GM18507 (cell line): Measurements from ENCODE around the gene RASSF1.

Experiments used
- DNase-seq: peaks from one replicate; pipeline ENCODE4 v3.0.0; 2011; ENCODE audit warnings: low read depth; ENCODE audit not compliant: insufficient read length; ENCODE audit errors: extremely low spot score
- FAIRE-seq: peaks from 2 replicates; lab custom pipeline; 2011; peaks lifted over from hg19 to GRCh38; lab: Jason Lieb, UNC

Gene RASSF1

GRCh38 chr3:50340448-50341329 lies at the start of gene RASSF1:
RASSF1 (minus strand) TSS chr3:50340836; CDS start chr3:50340805, 31 bp downstream.
- DNase-seq (peak; percentile 65), FAIRE-seq (peak; percentile 88)

- DNase-seq (no peak), FAIRE-seq (no peak)
Observed at GRCh38 chr3:50389414-50389767, 48.8 kb upstream of the RASSF1 start.

GRCh38 chr3:50388720-50389413 lies 48.2 kb upstream of the RASSF1 start:
- DNase-seq (no peak), FAIRE-seq (no peak)

- FAIRE-seq (no peak), DNase-seq (no peak)
Observed at GRCh38 chr3:50388016-50388719, 47.5 kb upstream of the RASSF1 start.

GRCh38 chr3:50385754-50386153 lies 45.1 kb upstream of the RASSF1 start:
- no peak for FAIRE-seq
- no peak for DNase-seq

- FAIRE-seq (no peak), DNase-seq (no peak)
Observed at GRCh38 chr3:50383750-50384149, 43.1 kb upstream of the RASSF1 start.

GRCh38 chr3:50382722-50383121 lies 42.1 kb upstream of the RASSF1 start:
- no peak for DNase-seq
- no peak for FAIRE-seq

GRCh38 chr3:50381383-50381782 lies 40.7 kb upstream of the RASSF1 start:
- FAIRE-seq = no peak
- no peak for DNase-seq

GRCh38 chr3:50380405-50381085 lies 39.9 kb upstream of the RASSF1 start:
- no peak for DNase-seq
- FAIRE-seq = no peak

- FAIRE-seq = no peak
Observed at GRCh38 chr3:50378757-50379156, 38.1 kb upstream of the RASSF1 start.

GRCh38 chr3:50378024-50378423 lies 37.4 kb upstream of the RASSF1 start:
- no peak for DNase-seq
- no peak for FAIRE-seq

More at GRCh38 chr3:50378757-50379156, 38.1 kb upstream of the RASSF1 start:
- DNase-seq = no peak

- DNase-seq (no peak), FAIRE-seq (no peak)
Observed at GRCh38 chr3:50375258-50375931, 34.8 kb upstream of the RASSF1 start.

GRCh38 chr3:50374363-50375257 lies 34.0 kb upstream of the RASSF1 start:
- no peak for DNase-seq
- FAIRE-seq = no peak

GRCh38 chr3:50373146-50374051 lies 32.8 kb upstream of the RASSF1 start:
- no peak for DNase-seq
- no peak for FAIRE-seq

- FAIRE-seq = no peak
Observed at GRCh38 chr3:50372349-50372748, 31.7 kb upstream of the RASSF1 start.

GRCh38 chr3:50371133-50371685 lies 30.6 kb upstream of the RASSF1 start:
- no peak for FAIRE-seq

More at GRCh38 chr3:50372349-50372748, 31.7 kb upstream of the RASSF1 start:
- no peak for DNase-seq

GRCh38 chr3:50370594-50370993 lies 30.0 kb upstream of the RASSF1 start:
- FAIRE-seq = no peak
- no peak for DNase-seq

More at GRCh38 chr3:50371133-50371685, 30.6 kb upstream of the RASSF1 start:
- no peak for DNase-seq
